GM18508 (cell line): Measurements from ENCODE around the gene HMG20B.

ENCODE experiments used
- ATAC-seq: cut with Tn5 transposase; IDR thresholded peaks from one replicate; pipeline ENCODE4 v1.9.1; 2021; ENCODE audit warnings: moderate number of reproducible peaks; ENCODE audit not compliant: insufficient read depth, unreplicated experiment

HMG20B gene

DNA sequence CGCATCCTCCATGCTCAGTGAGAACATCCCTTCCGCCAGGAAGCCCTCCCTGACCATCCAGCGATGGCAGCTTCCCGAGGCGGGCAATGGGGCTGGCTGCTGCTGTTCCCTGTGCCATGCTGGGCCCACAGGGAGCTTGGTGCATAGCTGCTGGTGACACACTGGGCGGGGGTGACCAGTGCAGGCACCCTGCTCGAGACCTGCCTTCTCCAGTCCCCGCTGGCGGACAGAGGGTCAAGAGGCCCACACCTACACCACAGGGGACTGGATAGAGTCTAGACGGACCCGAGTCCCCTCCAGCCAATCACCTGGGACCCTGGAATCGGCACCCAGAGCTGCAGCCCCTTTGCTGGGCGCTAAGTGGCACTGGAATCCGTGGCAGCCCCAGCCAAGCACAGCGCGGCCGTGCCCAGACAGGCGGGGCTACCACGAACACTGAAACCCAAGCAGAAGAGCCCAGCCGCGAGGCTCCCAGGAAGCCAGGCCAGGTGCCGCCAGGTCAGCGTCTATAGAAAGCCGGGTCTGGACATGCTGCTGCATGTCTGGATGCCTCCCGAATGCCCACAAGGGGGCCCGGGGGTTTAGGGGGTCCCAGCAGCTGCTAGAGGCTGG lies 42.9 kb downstream of the HMG20B start:
- no peak for ATAC-seq

DNA sequence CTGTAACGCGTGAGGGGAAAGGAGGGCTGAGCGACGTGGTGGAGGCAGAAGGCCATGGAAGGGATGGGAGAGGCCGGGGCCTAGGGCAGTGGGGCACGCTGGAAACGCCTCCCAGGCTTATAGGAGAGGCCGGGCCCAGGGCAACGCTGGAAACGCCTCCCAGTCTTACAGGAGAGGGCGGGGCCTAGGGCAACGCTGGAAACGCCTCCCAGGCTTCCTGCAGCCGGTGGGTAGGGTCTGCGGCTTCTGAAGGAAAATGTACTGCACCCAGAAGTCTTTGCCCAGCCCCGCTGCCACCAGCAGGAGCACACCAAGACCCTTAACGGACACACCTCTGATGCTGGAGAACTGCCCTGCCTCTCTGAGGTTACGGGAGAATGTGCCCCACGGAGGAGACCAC lies 44.7 kb downstream of the HMG20B start:
- ATAC-seq, result no peak

DNA sequence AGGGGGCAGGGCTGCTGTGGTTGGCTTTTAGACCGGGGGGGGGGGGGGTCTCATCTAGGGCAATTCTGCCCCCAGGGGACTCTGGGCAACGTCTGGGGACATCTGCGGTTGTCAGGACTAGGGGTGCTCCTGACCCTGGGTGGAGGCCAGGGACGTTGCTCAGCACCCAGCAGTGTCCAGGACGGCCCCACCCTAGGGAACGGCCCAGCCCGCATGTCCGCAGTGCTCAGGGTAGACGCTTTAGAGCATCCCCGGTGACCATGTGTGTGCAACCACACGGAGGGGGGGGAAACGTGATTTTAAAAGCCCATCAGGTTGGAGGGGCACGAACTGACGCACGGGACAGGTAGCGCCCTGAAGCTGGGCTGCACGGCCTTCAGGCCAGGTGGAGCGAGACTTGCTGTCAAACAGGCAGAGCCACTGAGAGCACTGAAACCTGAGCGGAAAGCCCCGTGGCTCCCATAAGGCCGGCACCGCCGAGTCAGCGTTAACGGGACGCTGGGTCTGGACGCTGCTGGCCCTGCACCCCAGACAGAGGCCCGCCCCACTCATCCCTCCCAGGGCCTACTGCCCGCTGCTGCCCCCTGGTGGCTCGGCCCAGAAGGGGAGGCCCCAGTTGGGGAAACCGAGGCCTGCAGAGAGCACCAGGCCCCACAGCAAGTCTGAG lies 45.5 kb downstream of the HMG20B start:
- no peak for ATAC-seq

DNA sequence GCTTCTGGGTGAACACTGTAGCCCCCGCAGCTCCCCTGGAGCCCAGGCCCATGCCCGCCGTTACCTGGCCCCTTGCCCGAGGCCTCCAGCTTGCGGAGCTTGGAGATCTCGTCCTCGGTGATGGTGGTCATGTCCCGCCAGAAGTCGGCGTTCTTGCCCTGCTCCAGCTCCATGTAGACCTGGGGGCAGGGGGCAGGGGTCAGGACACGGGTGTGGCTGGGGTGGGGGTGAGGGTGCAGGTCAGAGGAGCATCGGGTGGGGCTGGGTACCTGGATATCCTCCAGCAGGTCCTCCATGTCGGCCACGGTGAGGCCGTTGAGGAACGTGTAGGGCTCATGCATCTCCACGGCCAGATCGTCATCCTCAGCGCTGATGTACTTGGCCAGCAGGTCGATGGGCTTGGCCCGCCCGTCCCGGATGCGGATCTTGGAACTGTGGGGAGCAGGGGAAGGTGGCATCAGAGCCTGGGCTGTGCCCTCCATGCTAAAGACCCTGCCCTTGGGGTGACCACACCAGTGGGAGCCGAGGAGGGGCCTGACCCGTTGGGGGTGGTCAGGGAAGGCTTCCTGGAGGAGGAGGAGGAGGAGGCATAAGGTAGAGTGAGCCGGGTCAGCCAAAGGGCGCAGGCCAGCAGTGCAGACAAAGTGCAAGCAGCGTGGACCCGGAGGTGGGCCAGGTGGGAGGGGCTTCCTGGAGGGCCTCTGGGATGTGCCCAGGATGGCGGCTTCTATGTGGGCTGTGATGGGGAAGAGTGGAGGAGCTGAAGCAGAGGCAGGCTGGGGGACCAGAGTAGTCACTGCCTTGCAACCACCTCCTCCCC lies 46.3 kb downstream of the HMG20B start:
- no peak for ATAC-seq

DNA sequence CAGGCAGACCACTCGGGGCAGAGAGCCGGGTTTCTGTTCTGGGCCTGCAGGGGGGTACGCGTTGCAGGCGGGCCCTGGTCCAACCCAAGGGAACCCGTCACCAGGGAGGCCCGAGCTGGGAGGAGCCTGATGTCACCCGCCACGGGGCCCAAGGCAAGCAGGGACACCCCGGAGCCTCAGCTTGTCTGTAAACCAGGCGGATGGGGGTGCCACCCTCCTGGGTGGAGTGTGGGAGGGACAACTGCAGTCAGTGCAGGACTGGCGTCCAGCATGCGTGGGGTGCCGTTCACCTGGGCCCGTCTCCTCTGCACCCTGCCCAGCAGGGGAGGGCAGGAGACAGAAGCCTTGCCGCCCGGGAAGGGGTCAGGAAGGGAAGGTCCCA lies 46.9 kb downstream of the HMG20B start:
- ATAC-seq, result no peak

DNA sequence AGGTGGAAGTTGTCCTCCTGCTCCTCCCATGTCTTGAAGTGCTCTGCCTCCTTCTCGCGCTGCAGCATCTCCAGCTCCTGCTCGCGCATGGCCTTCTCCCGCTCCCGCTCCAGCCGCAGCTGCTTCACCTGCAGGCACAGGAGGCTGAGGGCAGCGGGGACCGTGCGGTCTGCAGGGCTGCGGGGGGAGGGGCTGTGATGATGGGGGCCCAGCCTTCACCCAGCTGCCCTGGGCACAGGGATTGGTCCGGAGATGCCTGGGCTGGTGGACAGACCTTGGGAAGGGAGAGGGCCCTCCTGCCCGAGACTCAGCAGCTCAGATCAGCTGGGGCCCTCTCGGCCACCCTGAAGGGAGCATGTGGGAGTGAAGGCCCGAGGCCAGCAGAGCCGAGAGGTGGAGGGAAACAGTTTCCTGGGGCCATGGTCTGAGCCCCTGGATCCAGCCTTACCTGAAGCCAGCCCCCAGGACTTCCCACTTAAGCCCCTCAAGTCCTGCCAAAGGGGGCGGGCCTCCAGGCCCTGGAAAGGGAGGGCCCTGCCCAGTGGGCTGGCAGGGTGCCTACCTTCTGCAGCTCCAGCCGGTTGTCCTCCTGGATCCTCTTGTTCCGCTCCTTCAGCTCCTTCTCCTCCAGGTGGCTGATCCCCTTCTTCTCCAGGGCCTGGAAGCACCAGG lies 47.5 kb downstream of the HMG20B start:
- ATAC-seq, result no peak

DNA sequence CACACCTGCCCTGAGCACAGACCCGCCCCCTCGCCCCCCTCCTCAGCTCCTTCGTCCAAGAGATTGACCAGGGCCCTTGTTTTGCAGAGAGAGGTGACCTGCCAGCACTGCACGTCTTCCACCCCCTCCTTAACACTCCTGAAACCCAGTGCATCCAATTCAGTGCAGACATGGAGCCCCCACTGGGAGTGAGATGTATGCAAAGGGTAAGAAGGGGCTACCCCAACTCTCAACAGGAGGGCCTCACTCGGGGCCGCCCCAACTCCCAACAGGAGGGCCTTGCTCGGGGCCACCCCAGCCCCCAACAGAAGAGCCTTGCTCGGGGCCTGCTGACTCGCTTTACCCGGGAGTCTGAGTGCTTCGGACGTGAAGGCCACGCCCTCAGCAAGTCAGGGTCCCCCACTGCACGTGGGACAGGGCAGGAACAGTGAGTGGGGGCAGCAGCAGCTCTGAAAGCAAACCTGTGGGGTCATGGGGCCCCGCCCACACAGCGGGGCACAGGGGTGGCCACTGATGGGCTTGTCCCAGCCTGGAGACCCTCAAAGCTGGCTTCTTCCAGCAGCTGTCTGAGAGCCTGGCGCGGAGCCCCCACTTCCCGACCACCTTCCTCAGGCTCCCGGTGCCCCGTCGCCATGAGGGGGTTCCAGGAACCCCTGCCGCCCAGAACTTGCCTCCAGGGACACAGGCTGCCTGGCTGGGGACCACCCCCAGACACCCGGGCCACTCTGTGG lies 48.2 kb downstream of the HMG20B start:
- no peak for ATAC-seq

DNA sequence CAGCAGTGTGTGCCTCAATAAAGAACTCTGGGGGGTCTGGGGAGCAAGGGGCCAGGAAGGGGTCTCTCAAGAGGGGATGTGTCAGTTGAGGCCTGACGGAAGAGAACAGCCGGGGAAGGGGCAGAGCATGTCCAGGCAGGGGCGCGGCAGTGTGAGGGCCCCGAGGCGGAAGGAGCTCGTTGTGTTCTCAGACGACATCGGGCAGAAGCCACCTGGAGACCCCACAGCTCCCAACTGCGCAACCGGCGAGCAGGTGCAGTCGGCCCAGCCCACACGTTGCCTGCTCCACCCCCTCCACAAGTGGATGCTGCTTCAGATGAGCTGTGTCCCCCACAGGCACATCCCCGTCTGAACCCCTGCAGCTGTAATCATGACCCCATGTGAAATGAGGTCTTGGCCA lies 48.9 kb downstream of the HMG20B start:
- no peak for ATAC-seq

DNA sequence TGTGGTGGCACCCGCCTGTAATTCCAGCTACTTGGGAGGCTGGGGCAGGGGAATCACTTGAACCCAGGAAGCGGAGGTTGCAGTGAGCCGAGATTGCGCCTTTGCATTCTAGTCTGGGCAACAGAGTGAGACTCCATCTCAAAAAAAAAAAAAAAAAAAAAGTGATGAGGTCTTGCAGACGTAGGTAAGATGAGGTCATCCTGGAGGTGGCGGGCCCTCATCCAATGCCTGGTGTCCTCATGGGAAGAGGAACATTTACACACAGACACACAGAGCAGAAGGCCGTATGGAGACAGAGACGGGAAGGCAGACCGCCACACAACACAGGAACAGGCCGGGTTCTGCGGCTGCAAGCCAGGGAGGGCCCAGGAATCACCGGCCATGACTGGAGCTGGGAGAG lies 49.5 kb downstream of the HMG20B start:
- ATAC-seq, result no peak

DNA sequence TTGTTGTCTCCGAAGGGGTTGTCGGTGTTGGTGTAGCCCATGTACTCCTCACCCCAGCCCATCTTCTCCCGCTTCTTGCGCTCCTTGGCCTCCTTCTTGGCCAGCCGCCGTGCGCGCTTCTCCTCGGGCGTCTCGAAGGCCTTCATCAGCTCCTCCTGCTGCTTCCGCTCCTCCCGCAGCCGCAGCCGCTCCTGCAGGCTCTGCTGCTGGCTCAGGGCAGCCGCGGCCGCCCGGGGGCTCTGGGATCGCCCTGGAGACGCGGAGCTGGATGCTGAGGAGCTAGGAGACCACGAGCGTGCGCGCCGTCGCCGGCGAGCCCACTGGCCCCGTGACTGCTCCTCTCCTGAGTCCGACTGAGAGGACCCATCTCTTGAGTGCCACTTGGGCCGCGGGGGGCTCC lies 51.0 kb downstream of the HMG20B start:
- ATAC-seq, result no peak

DNA sequence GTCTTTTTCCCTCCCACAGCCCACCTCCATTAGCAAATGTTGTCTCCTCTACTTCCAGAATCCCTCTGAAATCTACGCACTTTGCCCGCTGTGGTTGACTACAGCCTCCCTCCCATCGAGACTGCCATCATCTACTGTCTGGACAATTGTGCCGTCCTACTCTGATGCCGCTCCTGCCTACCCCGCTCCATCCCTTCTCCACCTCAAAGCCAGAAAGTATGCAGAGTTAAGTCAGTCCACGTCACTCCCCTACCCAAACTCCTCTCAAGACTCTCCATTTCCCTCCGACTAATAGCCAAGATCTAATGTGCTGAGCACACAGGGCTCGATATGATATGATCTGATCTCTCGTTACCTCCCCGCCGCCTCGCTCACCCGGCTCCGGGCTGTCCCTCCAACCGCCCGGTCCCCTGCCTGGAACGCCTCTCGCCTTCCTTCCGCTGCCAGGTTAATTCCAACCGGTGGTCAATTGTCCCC lies 53.3 kb downstream of the HMG20B start:
- no peak for ATAC-seq

DNA sequence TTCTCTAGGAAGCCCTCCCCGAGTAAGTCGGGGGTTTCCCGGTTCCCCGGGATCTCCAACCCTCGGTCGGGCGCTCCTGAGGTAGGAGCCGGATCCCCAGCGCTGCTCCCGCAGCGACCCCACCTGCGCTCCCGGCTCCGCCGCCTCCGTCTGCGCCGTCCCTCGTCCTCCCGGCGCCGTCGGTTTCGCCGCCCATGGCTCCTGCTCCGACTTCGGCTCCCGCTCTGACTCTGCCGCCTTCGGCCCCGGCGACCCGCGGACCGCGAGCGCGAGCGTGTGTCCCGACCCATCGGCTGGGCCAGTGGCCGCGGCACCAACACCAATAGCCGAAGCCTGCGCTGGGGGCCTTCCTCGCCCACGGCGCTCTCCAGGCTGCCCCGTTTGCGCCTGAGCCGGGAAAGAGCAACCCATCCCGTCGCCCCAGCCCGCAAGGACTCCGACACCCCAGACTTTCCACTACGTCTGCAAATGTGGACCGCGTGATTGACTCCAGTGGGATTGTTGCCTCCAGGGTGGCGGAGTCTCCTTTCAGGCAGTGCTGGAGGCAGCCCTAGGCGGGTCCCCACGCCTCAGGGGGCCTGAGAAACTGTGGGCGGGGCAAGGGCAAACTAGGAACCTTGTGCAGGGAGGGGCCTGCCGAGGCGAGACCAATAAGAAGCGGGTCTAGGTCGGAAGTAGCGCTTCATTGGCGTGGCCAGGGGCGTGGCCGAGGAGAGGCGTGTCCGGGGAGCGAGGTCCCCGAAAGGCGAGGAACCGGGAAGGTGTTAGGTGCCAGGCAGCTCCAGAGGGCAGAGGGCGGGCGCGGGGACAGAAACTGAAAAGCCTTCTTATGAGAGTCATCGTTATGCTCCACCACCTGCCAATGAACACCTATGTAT lies 54.0 kb downstream of the HMG20B start, which contains the start of gene CACTIN:
TSS of gene CACTIN (minus strand) at position 318 of the 878 bp plus-strand sequence. CDS start at position 290, 28 bp downstream.
- ATAC-seq, result no peak

DNA sequence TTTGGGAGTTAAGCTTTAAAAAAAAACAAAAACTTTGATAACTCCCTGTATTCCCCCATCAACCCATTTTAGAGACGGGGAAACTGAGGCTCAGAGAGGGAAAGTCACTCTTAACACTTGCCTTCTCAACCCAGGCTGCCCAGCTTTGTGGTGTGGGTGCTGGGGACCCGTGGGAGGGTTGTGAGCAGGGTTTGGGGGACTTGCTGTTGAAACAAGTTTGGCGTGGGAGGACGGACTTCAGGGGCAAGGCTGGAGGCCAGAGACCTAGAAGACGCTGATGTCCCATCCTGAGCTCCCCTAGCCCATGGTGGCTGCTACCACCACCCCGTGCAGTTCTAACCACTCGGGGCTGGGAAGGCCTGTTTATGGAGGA lies 54.6 kb downstream of the HMG20B start:
- no peak for ATAC-seq
